DOHH2 (cell line): ENCODE results near the gene SLC38A11.

Experiments used
- CTCF ChIP-seq: fragments of 200-600 bp; sonication (generic); IDR thresholded peaks from one replicate; pipeline ENCODE4 v1.5.1; 2014; ENCODE audit warnings: antibody characterized with exemption, mild to moderate bottlenecking, low read depth, low read length; ENCODE audit not compliant: poor library complexity, severe bottlenecking
- EZH2phosphoT487 ChIP-seq: fragments of 200-600 bp; sonication (generic); IDR thresholded peaks from 2 replicates; pipeline ENCODE4 v1.6.1; 2017; ENCODE audit warnings: borderline replicate concordance, mild to moderate bottlenecking, antibody characterized with exemption, low read length, moderate library complexity, mixed read lengths

- no peak for TF ChIP-seq CTCF
- TF ChIP-seq EZH2phosphoT487 = no peak
These were observed 82.0 kb downstream of the SLC38A11 start for GRCh38 chr2:164873210-164873908.
